ENCODE results near the gene MRM2.

MRM2 gene

GRCh38 chr7:2245883-2246675 lies 4.1 kb upstream of the MRM2 start:
- DNase-seq, result no peak

GRCh38 chr7:2244404-2244995 lies 2.5 kb upstream of the MRM2 start:
- DNase-seq, result no peak

- DNase-seq, result no peak
Observed at GRCh38 chr7:2243458-2243857, 1.5 kb upstream of the MRM2 start.

- DNase-seq, result no peak
Observed at GRCh38 chr7:2242541-2243429, 780 bp upstream of the MRM2 start.

- no peak for DNase-seq
Observed at GRCh38 chr7:2239242-2239641, 2.8 kb downstream of the MRM2 start.

GRCh38 chr7:2237109-2237602 lies 4.8 kb downstream of the MRM2 start:
- no peak for DNase-seq

- no peak for DNase-seq
Observed at GRCh38 chr7:2233926-2234325, 8.1 kb downstream of the MRM2 start.

GRCh38 chr7:2232766-2233520 lies 9.1 kb downstream of the MRM2 start, which contains the start of gene MAD1L1:
TSS of gene MAD1L1 (minus strand) at chr7:2232945. CDS start at chr7:2230133, 2,812 bp downstream.
- peak; percentile 38 for DNase-seq

- no peak for DNase-seq
Observed at GRCh38 chr7:2231992-2232765, 9.8 kb downstream of the MRM2 start.

- DNase-seq, result no peak
Observed at GRCh38 chr7:2230882-2231281, 11.1 kb downstream of the MRM2 start.

- no peak for DNase-seq
Observed at GRCh38 chr7:2230226-2230625, 11.8 kb downstream of the MRM2 start.

GRCh38 chr7:2229467-2229866 lies 12.5 kb downstream of the MRM2 start:
- DNase-seq, result no peak

- DNase-seq, result no peak
Observed at GRCh38 chr7:2228921-2229320, 13.1 kb downstream of the MRM2 start.

GRCh38 chr7:2227699-2228098 lies 14.3 kb downstream of the MRM2 start:
- DNase-seq, result no peak

- DNase-seq, result no peak
Observed at GRCh38 chr7:2225830-2226229, 16.2 kb downstream of the MRM2 start.

- DNase-seq, result no peak
Observed at GRCh38 chr7:2225336-2225735, 16.7 kb downstream of the MRM2 start.

- DNase-seq, result no peak
Observed at GRCh38 chr7:2224934-2225333, 17.1 kb downstream of the MRM2 start.

- DNase-seq, result no peak
Observed at GRCh38 chr7:2224491-2224928, 17.5 kb downstream of the MRM2 start.

- DNase-seq, result no peak
Observed at GRCh38 chr7:2223321-2223720, 18.7 kb downstream of the MRM2 start.

GRCh38 chr7:2222516-2222915 lies 19.5 kb downstream of the MRM2 start:
- no peak for DNase-seq

- no peak for DNase-seq
Observed at GRCh38 chr7:2220954-2221353, 21.1 kb downstream of the MRM2 start.

GRCh38 chr7:2220506-2220905 lies 21.5 kb downstream of the MRM2 start:
- no peak for DNase-seq
